Upper lobe of right lung (tissue), 1 donor: ENCODE results near the gene ADGB. TPM values are rescaled to one million over a fixed set of nuclear protein-coding genes. Genes with fewer than 3 reads are reported as not detected.

Source experiments
- ATAC-seq: fragments of 200-7000 bp; cut with Tn5 transposase; one replicate; pipeline ENCODE4 v1.9.1; 2020; ENCODE audit warnings: mild to moderate bottlenecking, moderate library complexity
- DNase-seq: peaks from one replicate; pipeline ENCODE4 v3.0.0-alpha.2; 2020
- H3K27ac ChIP-seq: fragments of 200-600 bp; one replicate; pipeline ENCODE4 v1.8.0; 2022
- H3K27me3 ChIP-seq: fragments of 200-600 bp; one replicate; pipeline ENCODE4 v1.8.0; 2022; ENCODE audit warnings: mild to moderate bottlenecking
- H3K36me3 ChIP-seq: fragments of 200-600 bp; one replicate; pipeline ENCODE4 v1.8.0; 2022
- H3K4me1 ChIP-seq: fragments of 200-600 bp; one replicate; pipeline ENCODE4 v1.8.0; 2022
- H3K4me3 ChIP-seq: fragments of 200-600 bp; one replicate; pipeline ENCODE4 v1.8.0; 2022; ENCODE audit warnings: mild to moderate bottlenecking
- H3K9me3 ChIP-seq: fragments of 200-600 bp; one replicate; pipeline ENCODE4 v1.8.0; 2022
- intact Hi-C: fragments of 100-400 bp; cut with DNase I; formaldehyde crosslinking; loops from one replicate; pipeline ENCODE4 v1.11.0; 2022
- total RNA-seq: library from RNA; stranded (reverse); fragmentation: NEBNext Ultra II Directional; extraction: Animal tissue kit (Norgen Biotek cat#: 25700); gene quantifications from one replicate; pipeline ENCODE4 v1.2.1, GENCODE V29; 2021
- TF ChIP-seq, protein P1 (sequence below): fragments of 200-600 bp; IDR thresholded peaks from one replicate; pipeline ENCODE4 v1.8.0; 2022; ENCODE audit warnings: antibody characterized with exemption
- donor health status: DM: no; HTN: yes; CAD: no; lungs with severe emphysema.

Gene ADGB
- total RNA-seq, 1 donor from 2014 or later = not detected

DNA sequence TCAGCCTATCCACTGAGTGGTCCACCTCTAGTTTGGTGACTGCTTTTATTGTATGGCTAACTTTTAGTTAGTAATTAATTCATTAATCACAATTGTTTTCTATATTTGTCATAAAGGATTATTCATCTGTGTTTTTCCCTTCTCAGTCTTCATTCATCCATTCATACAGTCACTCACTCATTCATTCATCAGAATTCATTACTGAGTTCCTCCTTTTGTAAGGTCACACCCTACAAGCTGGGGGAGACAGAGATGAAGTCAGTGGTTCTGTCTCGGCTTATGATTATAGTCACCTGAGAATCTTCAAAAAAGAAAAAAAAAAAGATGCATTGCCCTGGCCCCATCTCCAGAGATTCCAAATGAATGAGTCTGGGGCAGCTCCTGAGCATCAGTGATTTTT is 257.1 kb downstream of the ADGB start:
- Histone ChIP-seq H3K9me3 (no peaks in the 10 kb centered on the region), H3K36me3 (no peaks in the 10 kb centered on the region), H3K27me3 (no peaks in the 10 kb centered on the region), H3K4me3 (no peak overlapping the region), H3K4me1 (no peaks in the 10 kb centered on the region), H3K27ac (no peak overlapping the region)
- DNase-seq = no peak
- intact Hi-C loops = no loop called here
- TF ChIP-seq, protein P1, sequence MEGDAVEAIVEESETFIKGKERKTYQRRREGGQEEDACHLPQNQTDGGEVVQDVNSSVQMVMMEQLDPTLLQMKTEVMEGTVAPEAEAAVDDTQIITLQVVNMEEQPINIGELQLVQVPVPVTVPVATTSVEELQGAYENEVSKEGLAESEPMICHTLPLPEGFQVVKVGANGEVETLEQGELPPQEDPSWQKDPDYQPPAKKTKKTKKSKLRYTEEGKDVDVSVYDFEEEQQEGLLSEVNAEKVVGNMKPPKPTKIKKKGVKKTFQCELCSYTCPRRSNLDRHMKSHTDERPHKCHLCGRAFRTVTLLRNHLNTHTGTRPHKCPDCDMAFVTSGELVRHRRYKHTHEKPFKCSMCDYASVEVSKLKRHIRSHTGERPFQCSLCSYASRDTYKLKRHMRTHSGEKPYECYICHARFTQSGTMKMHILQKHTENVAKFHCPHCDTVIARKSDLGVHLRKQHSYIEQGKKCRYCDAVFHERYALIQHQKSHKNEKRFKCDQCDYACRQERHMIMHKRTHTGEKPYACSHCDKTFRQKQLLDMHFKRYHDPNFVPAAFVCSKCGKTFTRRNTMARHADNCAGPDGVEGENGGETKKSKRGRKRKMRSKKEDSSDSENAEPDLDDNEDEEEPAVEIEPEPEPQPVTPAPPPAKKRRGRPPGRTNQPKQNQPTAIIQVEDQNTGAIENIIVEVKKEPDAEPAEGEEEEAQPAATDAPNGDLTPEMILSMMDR = no peak
- no peak for ATAC-seq

DNA sequence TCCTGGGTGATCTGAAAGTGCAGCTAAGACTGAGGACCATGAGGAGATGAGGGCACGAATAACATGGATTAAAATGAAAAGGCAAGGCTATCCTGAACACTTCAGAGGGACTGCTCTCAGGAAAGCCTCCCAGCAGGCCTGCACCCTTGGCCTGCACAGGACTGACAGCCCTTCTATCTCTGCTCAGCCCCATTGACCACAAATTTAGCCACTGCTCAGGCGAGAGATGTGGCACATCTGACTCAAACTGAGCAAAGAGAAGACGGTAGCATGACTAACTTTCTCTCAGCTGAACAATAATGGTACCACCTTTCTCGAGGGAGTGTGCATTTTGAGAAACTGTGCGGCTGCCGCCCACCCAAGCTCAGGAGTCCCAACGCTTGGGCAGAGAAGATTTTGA is 257.5 kb downstream of the ADGB start:
- Histone ChIP-seq H3K4me1 (no peaks in the 10 kb centered on the region), H3K9me3 (no peaks in the 10 kb centered on the region), H3K4me3 (no peak overlapping the region), H3K36me3 (no peaks in the 10 kb centered on the region), H3K27ac (no peak overlapping the region), H3K27me3 (no peaks in the 10 kb centered on the region)
- TF ChIP-seq, protein P1 = no peak
- intact Hi-C loops = no loop called here
- ATAC-seq (no peak), DNase-seq (no peak)

DNA sequence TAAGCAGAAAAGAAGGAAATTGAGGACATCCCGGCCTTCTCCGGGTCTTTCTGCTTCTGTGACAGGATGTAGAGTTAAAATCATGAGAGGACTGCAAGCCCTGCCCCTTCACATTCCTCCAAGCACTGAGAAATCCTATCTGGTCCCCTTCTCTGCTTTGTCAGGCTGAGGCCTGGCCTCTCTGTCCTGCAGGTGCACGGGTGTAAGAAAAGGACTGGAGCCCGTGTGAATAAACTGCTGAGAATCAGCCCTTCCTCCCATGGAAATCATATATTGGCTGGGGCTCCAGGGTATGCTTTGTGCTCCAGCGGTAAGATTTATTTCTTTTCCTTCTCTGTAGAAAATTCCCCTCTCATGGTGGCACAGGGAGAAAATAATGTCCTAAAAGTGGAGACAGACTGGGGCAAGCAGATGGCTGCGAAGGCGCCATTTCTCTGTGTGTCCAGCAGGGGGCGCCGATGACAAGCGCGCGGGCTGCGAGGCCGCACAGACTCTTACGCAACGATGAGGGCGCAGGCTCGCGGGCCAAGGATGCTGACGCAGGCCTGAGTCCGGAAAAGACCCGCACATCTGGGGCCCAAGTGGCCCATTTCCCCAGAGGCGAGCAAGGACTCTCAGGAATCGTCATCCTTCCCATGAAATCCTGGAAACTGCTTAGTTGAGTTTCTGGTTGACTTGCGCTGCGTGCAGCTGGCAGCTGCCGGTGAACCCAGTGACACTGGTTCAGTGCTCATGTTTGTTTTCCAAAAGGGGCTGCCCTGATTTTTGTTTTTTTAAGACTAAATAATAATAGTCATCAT is 258.6 kb downstream of the ADGB start:
- DNase-seq = peak; percentile 90
- TF ChIP-seq, protein P1 = peak; percentile 100
- Histone ChIP-seq H3K4me3 (peak overlapping the region; percentile 30), H3K4me1 (no peaks in the 10 kb centered on the region), H3K27me3 (no peaks in the 10 kb centered on the region), H3K9me3 (no peaks in the 10 kb centered on the region), H3K36me3 (no peaks in the 10 kb centered on the region), H3K27ac (peak overlapping the region; percentile 61)
- ATAC-seq = peak; percentile 99
- intact Hi-C loops = no loop called here

DNA sequence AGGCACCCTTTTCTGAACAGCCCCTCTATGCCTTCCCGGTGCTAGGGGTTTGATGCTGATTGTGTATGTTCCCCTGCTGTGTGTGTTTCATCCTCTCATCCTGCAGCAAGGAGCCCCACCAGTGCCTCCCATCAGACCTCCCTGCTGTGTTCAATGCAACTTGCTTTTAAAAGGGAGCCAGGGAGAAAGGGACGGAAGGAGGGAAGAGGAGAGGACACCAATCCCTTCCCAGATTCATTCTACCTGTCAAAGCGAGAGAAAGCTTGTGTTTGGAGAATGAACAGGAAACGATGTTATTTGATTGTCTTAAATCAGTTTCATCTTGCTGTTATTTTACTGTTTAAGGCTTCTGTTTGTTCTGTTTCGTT is 259.2 kb downstream of the ADGB start:
- TF ChIP-seq, protein P1 = no peak
- no peaks in the 10 kb centered on the region for H3K36me3 ChIP-seq
- H3K4me1 ChIP-seq = no peaks in the 10 kb centered on the region
- H3K4me3 ChIP-seq = peak overlapping the region; percentile 30
- no peak for DNase-seq
- no peaks in the 10 kb centered on the region for H3K27me3 ChIP-seq
- no peak for ATAC-seq
- intact Hi-C loops = no loop called here
- H3K27ac ChIP-seq = peak overlapping the region; percentile 61
- no peaks in the 10 kb centered on the region for H3K9me3 ChIP-seq

DNA sequence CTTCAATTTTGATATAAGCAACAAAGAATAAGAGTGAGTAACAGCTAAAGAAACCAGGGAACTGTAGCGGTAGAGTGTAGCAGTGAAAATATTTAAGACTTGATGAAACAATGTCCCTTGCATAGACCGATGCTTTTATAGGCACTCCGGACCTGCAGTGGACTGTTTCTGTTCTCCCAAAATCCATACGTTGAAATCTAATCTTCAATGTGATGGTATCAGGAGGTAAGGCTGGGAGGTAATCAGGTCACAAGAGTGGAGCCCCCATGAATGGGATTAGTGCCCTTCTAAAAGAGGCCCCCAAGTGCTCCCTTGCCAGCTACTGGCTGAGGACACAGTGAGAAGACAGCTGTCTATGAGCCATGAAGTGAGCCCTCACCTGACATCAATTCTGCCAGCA is 260.4 kb downstream of the ADGB start:
- intact Hi-C loops = no loop called here

More for the DNA sequence above, 260.4 kb downstream of the ADGB start:
- no peaks in the 10 kb centered on the region for H3K36me3 ChIP-seq
- TF ChIP-seq, protein P1 = no peak
- no peaks in the 10 kb centered on the region for H3K4me1 ChIP-seq
- ATAC-seq (no peak), DNase-seq (no peak)
- no peaks in the 10 kb centered on the region for H3K27me3 ChIP-seq
- H3K9me3 ChIP-seq = no peaks in the 10 kb centered on the region
- no peak overlapping the region for H3K4me3 ChIP-seq
- H3K27ac ChIP-seq = no peak overlapping the region
